ENCODE data around the gene ZNF333.

The ZNF333 gene

GRCh38 chr19:14689598-14690503, at the start of gene ZNF333:
TSS of gene ZNF333 (plus strand) at chr19:14690048. CDS start at chr19:14693492, 3,444 bp downstream.
- peak; percentile 86 for DNase-seq

GRCh38 chr19:14648506-14648905, 41.3 kb upstream of the ZNF333 start:
- no peak for DNase-seq

GRCh38 chr19:14649020-14649419, 40.8 kb upstream of the ZNF333 start:
- no peak for DNase-seq

GRCh38 chr19:14650161-14650560, 39.7 kb upstream of the ZNF333 start:
- no peak for DNase-seq

GRCh38 chr19:14654786-14655560, 34.9 kb upstream of the ZNF333 start:
- DNase-seq = no peak

GRCh38 chr19:14655726-14656125, 34.1 kb upstream of the ZNF333 start:
- DNase-seq = no peak

- DNase-seq = no peak
Measured at GRCh38 chr19:14659874-14660489, 29.9 kb upstream of the ZNF333 start.

- no peak for DNase-seq
Measured at GRCh38 chr19:14661372-14661924, 28.4 kb upstream of the ZNF333 start.

GRCh38 chr19:14669940-14670339, 19.9 kb upstream of the ZNF333 start:
- no peak for DNase-seq

GRCh38 chr19:14670408-14670807, 19.4 kb upstream of the ZNF333 start:
- no peak for DNase-seq

GRCh38 chr19:14672188-14672872, 17.5 kb upstream of the ZNF333 start:
- no peak for DNase-seq

- no peak for DNase-seq
Measured at GRCh38 chr19:14673088-14673487, 16.8 kb upstream of the ZNF333 start.

- DNase-seq = no peak
Measured at GRCh38 chr19:14674764-14675163, 15.1 kb upstream of the ZNF333 start, which contains the start of gene ADGRE3. TSS of gene ADGRE3 (minus strand) at chr19:14674844. CDS start at chr19:14674770, 74 bp downstream.

GRCh38 chr19:14676762-14677161, 13.1 kb upstream of the ZNF333 start:
- DNase-seq = no peak

- DNase-seq = no peak
Measured at GRCh38 chr19:14677464-14677863, 12.4 kb upstream of the ZNF333 start.

GRCh38 chr19:14678199-14678598, 11.6 kb upstream of the ZNF333 start:
- no peak for DNase-seq

GRCh38 chr19:14682084-14682483, 7.8 kb upstream of the ZNF333 start:
- no peak for DNase-seq

GRCh38 chr19:14683439-14683838, 6.4 kb upstream of the ZNF333 start:
- no peak for DNase-seq

GRCh38 chr19:14686411-14686810, 3.4 kb upstream of the ZNF333 start:
- DNase-seq = no peak

GRCh38 chr19:14694641-14695266, 4.9 kb downstream of the ZNF333 start:
- no peak for DNase-seq

- no peak for DNase-seq
Measured at GRCh38 chr19:14695471-14695870, 5.6 kb downstream of the ZNF333 start.

- DNase-seq = no peak
Measured at GRCh38 chr19:14699641-14700040, 9.8 kb downstream of the ZNF333 start.
